Panc1 (cell line): ENCODE data around the gene SERPINB13. TPM values are rescaled to one million over a fixed set of nuclear protein-coding genes. Genes with fewer than 3 reads are reported as not detected.

Source experiments
- ATAC-seq: fragments of 200-7000 bp; cut with Tn5 transposase; 2 replicates; pipeline ENCODE4 v1.9.1; 2020; ENCODE audit warnings: mild to moderate bottlenecking, moderate library complexity
- BruUV-seq: library from RNA; stranded (reverse); fragments of 400-500 nt; replicated peaks from 2 replicates; lab custom pipeline; 2021; lab: Mats Ljungman, UMichigan
- CTCF ChIA-PET: fragments of 300-600 bp; sonication (Branson Sonifier 250); formaldehyde crosslinking; loops from one replicate; lab custom pipeline; 2022; ENCODE audit warnings: antibody characterized with exemption; lab: Charles Lee
- POLR2A ChIA-PET: fragments of 300-600 bp; sonication (Branson Sonifier 250); formaldehyde crosslinking; loops from one replicate; lab custom pipeline; 2022; ENCODE audit warnings: antibody characterized with exemption; lab: Charles Lee
- DNase-seq: peaks from one replicate; pipeline ENCODE4 v3.0.0-alpha.2; 2010; ENCODE audit warnings: low read depth, low spot score
- H3K27ac ChIP-seq: 2 replicates; pipeline ENCODE4 v1.5.1; 2011; ENCODE audit warnings: mild to moderate bottlenecking, low read length, inconsistent platforms
- H3K27me3 ChIP-seq: fragments of 200-500 bp; sonication (Bioruptor generic); 2 replicates; pipeline ENCODE4 v1.6.0; 2014; ENCODE audit warnings: low read length, inconsistent platforms; ENCODE audit not compliant: control insufficient read depth, insufficient read depth
- H3K36me3 ChIP-seq: fragments of 200-500 bp; sonication (Bioruptor generic); 2 replicates; pipeline ENCODE4 v1.5.1; 2014; ENCODE audit warnings: inconsistent platforms, mild to moderate bottlenecking, low read length, moderate library complexity; ENCODE audit not compliant: control insufficient read depth, insufficient read depth
- H3K4me1 ChIP-seq: 2 replicates; pipeline ENCODE4 v1.5.1; 2011; ENCODE audit warnings: inconsistent platforms, mild to moderate bottlenecking, low read length, moderate library complexity; ENCODE audit not compliant: control insufficient read depth, insufficient read depth
- H3K4me3 ChIP-seq, 2 experiments: 2 replicates each; pipeline ENCODE4 v1.5.1; 2011 to 2012; ENCODE audit warnings: low read depth in 2 of 2, low read length in 2 of 2, mild to moderate bottlenecking in 2 of 2, inconsistent platforms in 1 of 2, moderate library complexity in 1 of 2
- H3K9me3 ChIP-seq: fragments of 200-500 bp; sonication (Bioruptor generic); 2 replicates; pipeline ENCODE4 v1.5.1; 2014; ENCODE audit warnings: low read depth, mild to moderate bottlenecking, inconsistent platforms, low read length, moderate library complexity; ENCODE audit not compliant: control insufficient read depth, insufficient read depth
- POLR2AphosphoS5 ChIP-seq: IDR thresholded peaks from 2 replicates; pipeline ENCODE4 v1.6.1; 2012; ENCODE audit warnings: mild to moderate bottlenecking, low read depth, low read length, moderate library complexity
- SIN3A ChIP-seq: IDR thresholded peaks from 2 replicates; pipeline ENCODE4 v1.6.1; 2012; ENCODE audit warnings: low read depth, mild to moderate bottlenecking, low read length, moderate library complexity, borderline replicate concordance; ENCODE audit not compliant: insufficient read depth
- TCF7L2 ChIP-seq: IDR thresholded peaks from 2 replicates; pipeline ENCODE4 v1.6.1; 2011; ENCODE audit warnings: mild to moderate bottlenecking, low read depth, low read length, inconsistent platforms
- in situ Hi-C: cut with HindIII; loops from 2 replicates; pipeline ENCODE4 v1.10.0; 2016; ENCODE audit warnings: low sequenced_read_pairs, low pct_unique_long_range_greater_than_20kb
- intact Hi-C: fragments of 100-400 bp; cut with micrococcal nuclease; formaldehyde crosslinking; loops from one replicate; pipeline ENCODE4 v1.10.0; 2022; ENCODE audit not compliant: unreplicated experiment
- total RNA-seq: library from RNA; stranded (reverse); gene quantifications from one replicate; pipeline ENCODE4 v1.2.1, GENCODE V29; 2021; ENCODE audit not compliant: unreplicated experiment
- TF ChIP-seq, protein P1 (sequence below), 2 experiments: IDR thresholded peaks; 2 replicates each; pipeline ENCODE4 v1.6.1; 2011 to 2012; ENCODE audit warnings: low read depth in 2 of 2, control low read depth in 1 of 2, low read length in 1 of 2, mild to moderate bottlenecking in 1 of 2, moderate library complexity in 1 of 2; ENCODE audit not compliant: insufficient read depth in 1 of 2
- TF ChIP-seq, protein P2 (sequence below): fragments of 450-650 bp; IDR thresholded peaks from 2 replicates; pipeline ENCODE4 v1.5.1; 2017; ENCODE audit warnings: mild to moderate bottlenecking

The SERPINB13 gene
- total RNA-seq, 1 experiment from 2014 or later: not detected

DNA sequence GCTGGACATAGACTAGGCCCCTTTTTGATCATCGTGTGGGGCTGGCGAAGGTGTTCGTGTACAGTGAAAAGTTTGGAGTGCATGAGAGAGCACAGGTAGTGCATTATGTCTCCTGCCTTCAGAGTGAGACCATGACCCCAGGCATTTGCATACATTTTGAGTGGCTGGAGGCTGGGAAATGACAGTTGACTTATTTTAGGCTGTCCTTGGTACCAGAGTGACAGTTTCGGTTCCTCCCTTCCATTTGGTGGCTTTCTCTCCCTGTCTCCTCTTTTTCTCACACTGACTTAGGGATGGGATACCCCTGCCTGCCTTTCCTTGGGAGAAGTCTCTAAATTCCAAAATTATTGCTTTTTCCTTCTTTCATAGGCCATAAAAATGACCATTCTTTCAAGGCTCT, 24.9 kb upstream of the SERPINB13 start:
- no peaks in the 10 kb centered on the region for H3K27me3 ChIP-seq
- TF ChIP-seq SIN3A (no peak), POLR2AphosphoS5 (no peak), TCF7L2 (no peak)
- TF ChIP-seq, protein P1, sequence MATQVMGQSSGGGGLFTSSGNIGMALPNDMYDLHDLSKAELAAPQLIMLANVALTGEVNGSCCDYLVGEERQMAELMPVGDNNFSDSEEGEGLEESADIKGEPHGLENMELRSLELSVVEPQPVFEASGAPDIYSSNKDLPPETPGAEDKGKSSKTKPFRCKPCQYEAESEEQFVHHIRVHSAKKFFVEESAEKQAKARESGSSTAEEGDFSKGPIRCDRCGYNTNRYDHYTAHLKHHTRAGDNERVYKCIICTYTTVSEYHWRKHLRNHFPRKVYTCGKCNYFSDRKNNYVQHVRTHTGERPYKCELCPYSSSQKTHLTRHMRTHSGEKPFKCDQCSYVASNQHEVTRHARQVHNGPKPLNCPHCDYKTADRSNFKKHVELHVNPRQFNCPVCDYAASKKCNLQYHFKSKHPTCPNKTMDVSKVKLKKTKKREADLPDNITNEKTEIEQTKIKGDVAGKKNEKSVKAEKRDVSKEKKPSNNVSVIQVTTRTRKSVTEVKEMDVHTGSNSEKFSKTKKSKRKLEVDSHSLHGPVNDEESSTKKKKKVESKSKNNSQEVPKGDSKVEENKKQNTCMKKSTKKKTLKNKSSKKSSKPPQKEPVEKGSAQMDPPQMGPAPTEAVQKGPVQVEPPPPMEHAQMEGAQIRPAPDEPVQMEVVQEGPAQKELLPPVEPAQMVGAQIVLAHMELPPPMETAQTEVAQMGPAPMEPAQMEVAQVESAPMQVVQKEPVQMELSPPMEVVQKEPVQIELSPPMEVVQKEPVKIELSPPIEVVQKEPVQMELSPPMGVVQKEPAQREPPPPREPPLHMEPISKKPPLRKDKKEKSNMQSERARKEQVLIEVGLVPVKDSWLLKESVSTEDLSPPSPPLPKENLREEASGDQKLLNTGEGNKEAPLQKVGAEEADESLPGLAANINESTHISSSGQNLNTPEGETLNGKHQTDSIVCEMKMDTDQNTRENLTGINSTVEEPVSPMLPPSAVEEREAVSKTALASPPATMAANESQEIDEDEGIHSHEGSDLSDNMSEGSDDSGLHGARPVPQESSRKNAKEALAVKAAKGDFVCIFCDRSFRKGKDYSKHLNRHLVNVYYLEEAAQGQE (IDR thresholded peaks at IDR 0.05; ENCODE audit: insufficient read depth in 1 of 2, low read depth in 2 of 2, low read length in 1 of 2): no peak
- TF ChIP-seq, protein P2, sequence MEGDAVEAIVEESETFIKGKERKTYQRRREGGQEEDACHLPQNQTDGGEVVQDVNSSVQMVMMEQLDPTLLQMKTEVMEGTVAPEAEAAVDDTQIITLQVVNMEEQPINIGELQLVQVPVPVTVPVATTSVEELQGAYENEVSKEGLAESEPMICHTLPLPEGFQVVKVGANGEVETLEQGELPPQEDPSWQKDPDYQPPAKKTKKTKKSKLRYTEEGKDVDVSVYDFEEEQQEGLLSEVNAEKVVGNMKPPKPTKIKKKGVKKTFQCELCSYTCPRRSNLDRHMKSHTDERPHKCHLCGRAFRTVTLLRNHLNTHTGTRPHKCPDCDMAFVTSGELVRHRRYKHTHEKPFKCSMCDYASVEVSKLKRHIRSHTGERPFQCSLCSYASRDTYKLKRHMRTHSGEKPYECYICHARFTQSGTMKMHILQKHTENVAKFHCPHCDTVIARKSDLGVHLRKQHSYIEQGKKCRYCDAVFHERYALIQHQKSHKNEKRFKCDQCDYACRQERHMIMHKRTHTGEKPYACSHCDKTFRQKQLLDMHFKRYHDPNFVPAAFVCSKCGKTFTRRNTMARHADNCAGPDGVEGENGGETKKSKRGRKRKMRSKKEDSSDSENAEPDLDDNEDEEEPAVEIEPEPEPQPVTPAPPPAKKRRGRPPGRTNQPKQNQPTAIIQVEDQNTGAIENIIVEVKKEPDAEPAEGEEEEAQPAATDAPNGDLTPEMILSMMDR: no peak
- no peak overlapping the region for H3K4me3 ChIP-seq
- in situ Hi-C loops (no loop called here), intact Hi-C loops (no loop called here)
- no peaks in the 10 kb centered on the region for H3K9me3 ChIP-seq
- POLR2A ChIA-PET: no interaction called here
- CTCF ChIA-PET: no interaction called here
- DNase-seq (no peak), ATAC-seq (no peak)
- no peaks in the 10 kb centered on the region for H3K4me1 ChIP-seq
- no TSS peak for BruUV-seq
- no peak overlapping the region for H3K27ac ChIP-seq
- no peaks in the 10 kb centered on the region for H3K36me3 ChIP-seq

DNA sequence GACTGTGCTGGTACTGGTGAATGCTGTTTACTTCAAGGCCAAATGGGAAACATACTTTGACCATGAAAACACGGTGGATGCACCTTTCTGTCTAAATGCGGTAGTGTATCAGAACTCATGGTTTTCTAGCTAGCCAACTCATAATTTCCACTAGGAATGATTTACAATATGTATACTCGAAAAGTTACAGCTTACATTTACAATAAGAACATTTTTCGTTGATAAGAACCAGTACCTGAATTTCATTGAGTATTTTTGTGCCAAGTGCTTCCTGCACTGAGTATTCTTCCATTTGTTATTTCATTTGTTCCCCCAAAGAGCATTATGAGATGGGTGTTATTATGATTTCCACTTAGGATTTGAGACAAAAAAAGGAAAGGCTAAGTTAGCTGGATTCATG, 23.1 kb upstream of the SERPINB13 start:
- ChIA-PET POLR2A (no interaction called here), CTCF (no interaction called here)
- ATAC-seq (no peak), DNase-seq (no peak)
- TF ChIP-seq SIN3A (no peak), POLR2AphosphoS5 (no peak), TCF7L2 (no peak)
- TF ChIP-seq, protein P2: no peak
- TF ChIP-seq, protein P1 (IDR thresholded peaks at IDR 0.05; ENCODE audit: insufficient read depth in 1 of 2, low read depth in 2 of 2, low read length in 1 of 2): no peak
- H3K9me3 ChIP-seq: no peaks in the 10 kb centered on the region
- BruUV-seq: no TSS peak
- H3K4me3 ChIP-seq: no peak overlapping the region
- in situ Hi-C loops (no loop called here), intact Hi-C loops (no loop called here)
- no peak overlapping the region for H3K27ac ChIP-seq
- no peaks in the 10 kb centered on the region for H3K4me1 ChIP-seq
- no peaks in the 10 kb centered on the region for H3K36me3 ChIP-seq
- no peaks in the 10 kb centered on the region for H3K27me3 ChIP-seq
